AG04450 (cell line): ENCODE results near the gene FOXJ3. TPM values are rescaled to one million over a fixed set of nuclear protein-coding genes. Genes with fewer than 3 reads are reported as not detected.

ENCODE experiments used
- CTCF ChIA-PET: fragments of 300-600, 350-600 bp; formaldehyde crosslinking; extraction: SDS; loops from one replicate; lab custom pipeline; 2022; ENCODE audit warnings: antibody characterized with exemption, inconsistent platforms; lab: Charles Lee
- POLR2A ChIA-PET: fragments of 350-600 bp; formaldehyde crosslinking; extraction: SDS; loops from one replicate; lab custom pipeline; 2021; ENCODE audit warnings: antibody characterized with exemption, inconsistent platforms; lab: Yijun Ruan, JAX
- DNase-seq: peaks from one replicate; pipeline ENCODE4 v3.0.0-alpha.2; 2011; ENCODE audit warnings: low read depth, low spot score
- H3K27ac ChIP-seq: one replicate; pipeline ENCODE4 v1.5.1; 2012; ENCODE audit warnings: low read depth, low read length, control low read depth
- H3K27me3 ChIP-seq: one replicate; pipeline ENCODE4 v1.6.0; 2012; ENCODE audit warnings: low read length; ENCODE audit not compliant: control insufficient read depth, insufficient read depth
- H3K4me3 ChIP-seq: 2 replicates; pipeline ENCODE4 v1.5.1; 2011; ENCODE audit warnings: mild to moderate bottlenecking, low read depth, low read length, control low read depth
- H3K9me3 ChIP-seq: 2 replicates; pipeline ENCODE4 v1.5.1; 2012; ENCODE audit warnings: low read length; ENCODE audit not compliant: control insufficient read depth, insufficient read depth
- CTCF ChIP-seq: IDR thresholded peaks from 2 replicates; pipeline ENCODE4 v1.5.1; 2011; ENCODE audit warnings: low read depth, low read length, control low read depth, inconsistent platforms
- polyA minus RNA-seq: library from RNA; depleted of rRNA, polyadenylated mRNA; stranded (reverse); fragments of >200 nt; gene quantifications from 2 replicates; pipeline ENCODE4 v1.2.3, GENCODE V29; 2011; rRNA and poly(A)+ RNA removed
- polyA plus RNA-seq: library from polyadenylated mRNA; depleted of rRNA; stranded (reverse); fragments of >200 nt; gene quantifications from 2 replicates; pipeline ENCODE4 v1.2.3, GENCODE V29; 2011; rRNA removed

FOXJ3 gene
- polyA plus RNA-seq = 31.4 and 36.2 TPM in 2 replicates
- polyA minus RNA-seq = 30.9 and 45.3 TPM in 2 replicates

GRCh38 chr1:42335050-42335808, at the start of gene FOXJ3:
TSS of gene FOXJ3 (minus strand) at chr1:42335235. CDS start at chr1:42311093, 24,142 bp downstream.
- TF ChIP-seq CTCF = no peak
- CTCF ChIA-PET = no interaction called here

GRCh38 chr1:42381280-42381673, 46.2 kb upstream of the FOXJ3 start:
- Histone ChIP-seq H3K27me3 (peaks cover 23% of the 10 kb centered on the region), H3K4me3 (no peak overlapping the region), H3K27ac (no peak overlapping the region), H3K9me3 (no peaks in the 10 kb centered on the region)
- no peak for TF ChIP-seq CTCF
- ChIA-PET CTCF (no interaction called here), POLR2A (no interaction called here)
- no peak for DNase-seq

More at GRCh38 chr1:42335050-42335808, at the start of gene FOXJ3:
- H3K4me3 ChIP-seq = peak within 1 kb of the TSS; percentile 94
- POLR2A ChIA-PET = no interaction called here
- peak; percentile 90 for DNase-seq
- peak within 1 kb of the TSS; percentile 72 for H3K27ac ChIP-seq
- H3K9me3 ChIP-seq = no peaks in the 10 kb centered on the region; the same call in 1 of the 2 replicates
- no peaks in the 10 kb centered on the region for H3K27me3 ChIP-seq

GRCh38 chr1:42380586-42381279, 45.7 kb upstream of the FOXJ3 start, which contains the start of gene RIMKLA:
TSS of gene RIMKLA (plus strand) at chr1:42380792. CDS start at chr1:42380935, 143 bp downstream.
- Histone ChIP-seq H3K4me3 (peak within 1 kb of the TSS; percentile 51), H3K27me3 (peaks cover 23% of the 10 kb centered on the region), H3K27ac (no peak within 1 kb of the TSS), H3K9me3 (no peaks in the 10 kb centered on the region)
- CTCF ChIA-PET = no interaction called here
- TF ChIP-seq CTCF = no peak
- POLR2A ChIA-PET = no interaction called here
- no peak for DNase-seq

GRCh38 chr1:42379794-42380585, 45.0 kb upstream of the FOXJ3 start:
- peak overlapping the region; percentile 29 for H3K4me3 ChIP-seq
- POLR2A ChIA-PET = no interaction called here
- no peak for DNase-seq

More at GRCh38 chr1:42379794-42380585, 45.0 kb upstream of the FOXJ3 start:
- CTCF ChIA-PET = no interaction called here
- peaks cover 23% of the 10 kb centered on the region for H3K27me3 ChIP-seq
- no peak for TF ChIP-seq CTCF
- H3K9me3 ChIP-seq = no peaks in the 10 kb centered on the region
- H3K27ac ChIP-seq = no peak overlapping the region
